ENCODE results near the gene KLHL22. TPM values are rescaled to one million over a fixed set of nuclear protein-coding genes. Genes with fewer than 3 reads are reported as not detected.
"Not testable (repeated sequence)": the region's sequence is repeated elsewhere in the genome, so short reads cannot be mapped to it uniquely, and the experiment has no call there.

Gene KLHL22
- total RNA-seq, 1 experiment from 2014 or later = 29.4 TPM

GRCh38 chr22:20524004-20524481 is 28.4 kb upstream of the KLHL22 start:
- peak; percentile 54 for DNase-seq (ENCODE audit: low read depth)

- DNase-seq (ENCODE audit: low read depth) = peak; percentile 77
Observed at GRCh38 chr22:20523086-20523983, 27.7 kb upstream of the KLHL22 start.

- no peak for DNase-seq (ENCODE audit: low read depth)
Observed at GRCh38 chr22:20522134-20523004, 26.8 kb upstream of the KLHL22 start.

GRCh38 chr22:20520093-20520511 is 24.5 kb upstream of the KLHL22 start:
- peak; percentile 66 for DNase-seq (ENCODE audit: low read depth)

- no peak for DNase-seq (ENCODE audit: low read depth)
Observed at GRCh38 chr22:20519558-20519957, 24.0 kb upstream of the KLHL22 start.

- no peak for DNase-seq (ENCODE audit: low read depth)
Observed at GRCh38 chr22:20517841-20518592, 22.4 kb upstream of the KLHL22 start.

- no peak for DNase-seq (ENCODE audit: low read depth)
Observed at GRCh38 chr22:20517422-20517821, 21.8 kb upstream of the KLHL22 start.

GRCh38 chr22:20516399-20516798 is 20.8 kb upstream of the KLHL22 start:
- no peak for DNase-seq (ENCODE audit: low read depth)

- peak; percentile 87 for DNase-seq (ENCODE audit: low read depth)
Observed at GRCh38 chr22:20514658-20515406, 19.2 kb upstream of the KLHL22 start.

GRCh38 chr22:20511578-20512229 is 16.1 kb upstream of the KLHL22 start:
- DNase-seq (ENCODE audit: low read depth) = no peak

GRCh38 chr22:20510811-20511577 is 15.4 kb upstream of the KLHL22 start:
- DNase-seq (ENCODE audit: low read depth) = no peak

- DNase-seq (ENCODE audit: low read depth) = peak; percentile 92
Observed at GRCh38 chr22:20509344-20510047, 13.9 kb upstream of the KLHL22 start.

GRCh38 chr22:20508815-20509271 is 13.2 kb upstream of the KLHL22 start:
- DNase-seq (ENCODE audit: low read depth) = peak; percentile 11

- DNase-seq (ENCODE audit: low read depth) = not testable (repeated sequence)
Observed at GRCh38 chr22:20508067-20508755, 12.6 kb upstream of the KLHL22 start.

- peak; percentile 93 for DNase-seq (ENCODE audit: low read depth)
Observed at GRCh38 chr22:20507253-20508066, 11.9 kb upstream of the KLHL22 start, which contains the start of gene MED15. TSS of gene MED15 (plus strand) at chr22:20507610. CDS start at chr22:20507679, 69 bp downstream.

GRCh38 chr22:20506543-20507252 is 11.1 kb upstream of the KLHL22 start:
- no peak for DNase-seq (ENCODE audit: low read depth)

All from LHCN-M2 (cell line).